Adipocyte (in vitro differentiated cells): ENCODE data around the gene CCNYL1.
"Not testable (repeated sequence)": the region's sequence is repeated elsewhere in the genome, so short reads cannot be mapped to it uniquely, and the experiment has no call there.

ENCODE experiments used
- DNase-seq: peaks from one replicate; pipeline ENCODE4 v3.0.0-alpha.2; 2015; ENCODE audit warnings: low read depth
- H3K27me3 ChIP-seq: replicated peaks from 2 replicates; pipeline ENCODE4 v1.7.0; 2013; ENCODE audit warnings: mild to moderate bottlenecking, low read length, moderate library complexity; ENCODE audit not compliant: control insufficient read depth, insufficient read depth
- H3K36me3 ChIP-seq: 2 replicates; pipeline ENCODE4 v1.7.0; 2013; ENCODE audit warnings: low read length, mild to moderate bottlenecking, moderate library complexity; ENCODE audit not compliant: control insufficient read depth, insufficient read depth, severe bottlenecking
- H3K4me1 ChIP-seq: 2 replicates; pipeline ENCODE4 v1.7.0; 2013; ENCODE audit warnings: mild to moderate bottlenecking, low read length, moderate library complexity; ENCODE audit not compliant: control insufficient read depth, insufficient read depth
- H3K4me3 ChIP-seq: 2 replicates; pipeline ENCODE4 v1.7.0; 2013; ENCODE audit warnings: mild to moderate bottlenecking, low read length, moderate library complexity
- H3K9ac ChIP-seq: 2 replicates; pipeline ENCODE4 v1.7.0; 2013; ENCODE audit warnings: mild to moderate bottlenecking, low read length, moderate library complexity
- H3K9me3 ChIP-seq: 2 replicates; pipeline ENCODE4 v1.7.0; 2013; ENCODE audit warnings: mild to moderate bottlenecking, low read length, moderate library complexity; ENCODE audit not compliant: control insufficient read depth

CCNYL1 gene

GRCh38 chr2:207722773-207723424 lies 11.5 kb downstream of the CCNYL1 start:
- H3K36me3 ChIP-seq: no peaks in the 10 kb centered on the region
- DNase-seq: no peak
- peaks cover 12% of the 10 kb centered on the region for H3K4me1 ChIP-seq
- no peaks in the 10 kb centered on the region for H3K27me3 ChIP-seq
- H3K4me3 ChIP-seq: no peak overlapping the region
- no peak overlapping the region for H3K9ac ChIP-seq
- H3K9me3 ChIP-seq: no peaks in the 10 kb centered on the region

GRCh38 chr2:207723425-207723787 lies 12.0 kb downstream of the CCNYL1 start:
- not testable (repeated sequence) for H3K9me3 ChIP-seq, H3K27me3 ChIP-seq, H3K4me3 ChIP-seq, H3K36me3 ChIP-seq, DNase-seq, H3K9ac ChIP-seq
- peaks cover 12% of the 10 kb centered on the region for H3K4me1 ChIP-seq

GRCh38 chr2:207724113-207724512 lies 12.7 kb downstream of the CCNYL1 start:
- no peak for DNase-seq
- no peak overlapping the region for H3K4me3 ChIP-seq
- no peaks in the 10 kb centered on the region for H3K9me3 ChIP-seq
- no peak overlapping the region for H3K9ac ChIP-seq
- peaks cover 12% of the 10 kb centered on the region for H3K4me1 ChIP-seq
- no peaks in the 10 kb centered on the region for H3K36me3 ChIP-seq
- no peaks in the 10 kb centered on the region for H3K27me3 ChIP-seq

GRCh38 chr2:207725873-207726578 lies 14.6 kb downstream of the CCNYL1 start:
- H3K27me3 ChIP-seq: no peaks in the 10 kb centered on the region
- peaks cover 12% of the 10 kb centered on the region for H3K4me1 ChIP-seq
- no peak overlapping the region for H3K4me3 ChIP-seq
- no peak for DNase-seq
- no peaks in the 10 kb centered on the region for H3K36me3 ChIP-seq
- H3K9ac ChIP-seq: no peak overlapping the region
- no peaks in the 10 kb centered on the region for H3K9me3 ChIP-seq

- peak; percentile 62 for DNase-seq
- Histone ChIP-seq H3K36me3 (no peaks in the 10 kb centered on the region), H3K9me3 (no peaks in the 10 kb centered on the region), H3K9ac (no peak overlapping the region), H3K4me1 (peaks cover 12% of the 10 kb centered on the region), H3K27me3 (no peaks in the 10 kb centered on the region), H3K4me3 (no peak overlapping the region)
Measured at GRCh38 chr2:207727261-207727660, 15.8 kb downstream of the CCNYL1 start.

- Histone ChIP-seq H3K9ac (no peak overlapping the region), H3K27me3 (no peaks in the 10 kb centered on the region), H3K9me3 (no peaks in the 10 kb centered on the region), H3K4me1 (peaks cover 8% of the 10 kb centered on the region), H3K4me3 (no peak overlapping the region), H3K36me3 (peaks cover 3% of the 10 kb centered on the region)
- no peak for DNase-seq
Measured at GRCh38 chr2:207729465-207729998, 18.1 kb downstream of the CCNYL1 start.

- peaks cover 9% of the 10 kb centered on the region for H3K36me3 ChIP-seq
- H3K9me3 ChIP-seq: no peaks in the 10 kb centered on the region
Measured at GRCh38 chr2:207731138-207731537, 19.7 kb downstream of the CCNYL1 start.

GRCh38 chr2:207733597-207734240 lies 22.3 kb downstream of the CCNYL1 start:
- Histone ChIP-seq H3K9me3 (no peaks in the 10 kb centered on the region), H3K9ac (no peak overlapping the region), H3K4me3 (no peak overlapping the region), H3K4me1 (no peaks in the 10 kb centered on the region), H3K36me3 (peaks cover 9% of the 10 kb centered on the region), H3K27me3 (no peaks in the 10 kb centered on the region)
- DNase-seq: no peak

More at GRCh38 chr2:207731138-207731537, 19.7 kb downstream of the CCNYL1 start:
- H3K9ac ChIP-seq: no peak overlapping the region
- no peak for DNase-seq
- no peaks in the 10 kb centered on the region for H3K27me3 ChIP-seq
- no peak overlapping the region for H3K4me3 ChIP-seq
- H3K4me1 ChIP-seq: peaks cover 8% of the 10 kb centered on the region

GRCh38 chr2:207734264-207734635 lies 22.8 kb downstream of the CCNYL1 start:
- H3K4me3 ChIP-seq: no peak overlapping the region
- no peaks in the 10 kb centered on the region for H3K27me3 ChIP-seq
- peak; percentile 64 for DNase-seq
- no peaks in the 10 kb centered on the region for H3K4me1 ChIP-seq
- H3K36me3 ChIP-seq: peaks cover 9% of the 10 kb centered on the region
- H3K9me3 ChIP-seq: no peaks in the 10 kb centered on the region
- no peak overlapping the region for H3K9ac ChIP-seq

GRCh38 chr2:207734636-207735512 lies 23.4 kb downstream of the CCNYL1 start:
- DNase-seq: no peak
- Histone ChIP-seq H3K4me1 (no peaks in the 10 kb centered on the region), H3K27me3 (no peaks in the 10 kb centered on the region), H3K9ac (no peak overlapping the region), H3K4me3 (no peak overlapping the region), H3K36me3 (peaks cover 9% of the 10 kb centered on the region), H3K9me3 (no peaks in the 10 kb centered on the region)

- H3K36me3 ChIP-seq: not testable (repeated sequence)
Measured at GRCh38 chr2:207735513-207735859, 24.0 kb downstream of the CCNYL1 start.

More at GRCh38 chr2:207735513-207735859, 24.0 kb downstream of the CCNYL1 start:
- H3K27me3 ChIP-seq, H3K4me1 ChIP-seq, H3K4me3 ChIP-seq, H3K9me3 ChIP-seq, DNase-seq, H3K9ac ChIP-seq: not testable (repeated sequence)
